Loucy (cell line): ENCODE measurements around the gene RBMXL3.

Experiments
- H2AFZ ChIP-seq: fragments of 200-600 bp; sonication (generic); 2 replicates; pipeline ENCODE4 v1.6.0; 2016; ENCODE audit warnings: antibody characterized with exemption, mild to moderate bottlenecking, low read length, moderate library complexity
- H3F3A ChIP-seq: fragments of 200-600 bp; 2 replicates; pipeline ENCODE4 v1.6.0; 2016; ENCODE audit warnings: antibody characterized with exemption, low read depth, mild to moderate bottlenecking
- H3K27me3 ChIP-seq: fragments of 200-600 bp; sonication (generic); 2 replicates; pipeline ENCODE4 v1.6.1; 2014; ENCODE audit warnings: low read length, mild to moderate bottlenecking; ENCODE audit not compliant: insufficient read depth, poor library complexity, severe bottlenecking
- H3K36me3 ChIP-seq: fragments of 200-600 bp; sonication (generic); 2 replicates; pipeline ENCODE4 v1.6.1; 2016; ENCODE audit warnings: low read length; ENCODE audit not compliant: insufficient read depth
- H3K4me1 ChIP-seq: fragments of 200-600 bp; sonication (generic); 2 replicates; pipeline ENCODE4 v1.5.1; 2014; ENCODE audit warnings: low read length, mild to moderate bottlenecking; ENCODE audit not compliant: insufficient read depth, poor library complexity, severe bottlenecking
- H3K4me2 ChIP-seq: fragments of 200-600 bp; sonication (generic); 2 replicates; pipeline ENCODE4 v1.6.0; 2014; ENCODE audit warnings: antibody characterized with exemption, low read length, low read depth, mild to moderate bottlenecking; ENCODE audit not compliant: poor library complexity, severe bottlenecking
- H3K4me3 ChIP-seq: fragments of 200-600 bp; sonication (generic); 2 replicates; pipeline ENCODE4 v1.5.1; 2014; ENCODE audit warnings: low read length, mild to moderate bottlenecking, mixed read lengths; ENCODE audit not compliant: poor library complexity, severe bottlenecking
- H3K79me2 ChIP-seq: fragments of 200-600 bp; sonication (generic); 2 replicates; pipeline ENCODE4 v1.6.1; 2014; ENCODE audit warnings: low read length; ENCODE audit not compliant: insufficient read depth
- H3K9ac ChIP-seq: fragments of 200-600 bp; sonication (generic); 2 replicates; pipeline ENCODE4 v1.6.0; 2014; ENCODE audit warnings: mild to moderate bottlenecking, low read depth, low read length, moderate library complexity; ENCODE audit not compliant: poor library complexity, severe bottlenecking
- H3K9me2 ChIP-seq: fragments of 200-600 bp; sonication (generic); replicated peaks from 2 replicates; pipeline ENCODE4 v1.6.1; 2016; ENCODE audit warnings: low read depth, low read length, mixed read lengths
- H3K9me3 ChIP-seq: fragments of 200-600 bp; sonication (generic); 2 replicates; pipeline ENCODE4 v1.6.1; 2014; ENCODE audit warnings: mild to moderate bottlenecking, antibody characterized with exemption, low read length, low read depth; ENCODE audit not compliant: insufficient read depth
- H4K20me1 ChIP-seq: fragments of 200-600 bp; sonication (generic); 2 replicates; pipeline ENCODE4 v1.6.0; 2014; ENCODE audit warnings: antibody characterized with exemption, low read length, mild to moderate bottlenecking; ENCODE audit not compliant: insufficient read depth, poor library complexity, severe bottlenecking
- CTCF ChIP-seq: fragments of 200-600 bp; sonication (generic); conservative IDR thresholded peaks from 2 replicates; pipeline ENCODE4 v1.5.1; 2014; ENCODE audit warnings: mild to moderate bottlenecking, antibody characterized with exemption, low read length
- EZH2phosphoT487 ChIP-seq: fragments of 200-600 bp; IDR thresholded peaks from 2 replicates; pipeline ENCODE4 v1.6.1; 2018; ENCODE audit warnings: antibody characterized with exemption, mild to moderate bottlenecking, moderate library complexity, borderline replicate concordance

RBMXL3 gene

DNA sequence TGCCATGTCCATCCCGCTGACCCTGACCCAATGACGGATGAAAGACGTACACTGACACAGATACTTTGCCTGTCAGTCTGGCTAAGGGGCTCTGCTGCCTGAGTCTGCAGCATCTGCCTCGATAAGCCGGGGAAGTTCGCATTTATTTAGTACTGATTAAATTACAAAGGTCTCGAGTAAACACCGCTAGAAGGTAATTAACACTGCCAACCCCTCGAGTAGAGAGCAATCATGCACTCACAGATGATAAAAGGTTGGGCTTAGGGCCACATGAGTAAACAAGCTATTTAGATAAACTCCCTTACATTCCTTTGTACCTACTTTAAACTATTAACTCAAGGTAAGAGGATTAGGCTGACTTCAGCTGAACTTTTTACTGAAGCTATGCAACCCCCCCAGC, 16.0 kb upstream of the RBMXL3 start:
- Histone ChIP-seq H3K4me1 (no peaks in the 10 kb centered on the region), H3K4me2 (no peak overlapping the region), H3F3A (no peaks in the 10 kb centered on the region), H2AFZ (no peak overlapping the region), H3K27me3 (no peaks in the 10 kb centered on the region), H3K79me2 (no peaks in the 10 kb centered on the region), H3K9me2 (no peaks in the 10 kb centered on the region), H3K36me3 (no peaks in the 10 kb centered on the region), H4K20me1 (no peaks in the 10 kb centered on the region), H3K4me3 (no peak overlapping the region), H3K9me3 (no peaks in the 10 kb centered on the region), H3K9ac (no peak overlapping the region)
- no peak for TF ChIP-seq EZH2phosphoT487
- no peak for TF ChIP-seq CTCF

DNA sequence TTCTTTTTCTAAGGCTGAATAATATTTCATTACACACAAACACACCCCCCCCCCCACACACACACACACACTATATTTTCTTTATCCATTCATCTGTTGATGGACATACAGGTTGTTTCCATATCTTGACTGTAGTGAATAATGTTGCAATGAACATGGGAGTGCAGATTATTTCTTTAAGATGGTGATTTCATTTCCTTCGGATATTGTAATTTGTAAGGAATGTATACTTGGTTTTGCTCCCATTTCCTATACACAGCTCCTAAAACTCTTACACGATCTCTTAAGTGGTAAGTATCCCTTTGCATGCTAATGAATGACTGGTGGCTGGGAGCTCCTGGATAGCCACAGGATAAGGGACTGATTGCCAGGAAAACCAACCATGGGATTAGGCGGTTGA, 14.7 kb upstream of the RBMXL3 start:
- H3F3A ChIP-seq = no peaks in the 10 kb centered on the region
- H3K4me1 ChIP-seq = no peaks in the 10 kb centered on the region
- TF ChIP-seq EZH2phosphoT487 = no peak
- TF ChIP-seq CTCF = no peak
- no peaks in the 10 kb centered on the region for H3K27me3 ChIP-seq
- H2AFZ ChIP-seq = no peak overlapping the region
- no peaks in the 10 kb centered on the region for H3K36me3 ChIP-seq
- no peaks in the 10 kb centered on the region for H3K79me2 ChIP-seq
- no peaks in the 10 kb centered on the region for H4K20me1 ChIP-seq
- H3K9ac ChIP-seq = no peak overlapping the region
- H3K9me3 ChIP-seq = no peaks in the 10 kb centered on the region
- H3K4me3 ChIP-seq = no peak overlapping the region
- no peak overlapping the region for H3K4me2 ChIP-seq
- no peaks in the 10 kb centered on the region for H3K9me2 ChIP-seq

GRCh38 chrX:115177932-115178331, 11.3 kb upstream of the RBMXL3 start:
- H4K20me1 ChIP-seq = no peaks in the 10 kb centered on the region
- no peak overlapping the region for H2AFZ ChIP-seq
- no peaks in the 10 kb centered on the region for H3K9me2 ChIP-seq
- H3K9me3 ChIP-seq = no peaks in the 10 kb centered on the region
- no peaks in the 10 kb centered on the region for H3K79me2 ChIP-seq
- no peaks in the 10 kb centered on the region for H3K4me1 ChIP-seq
- H3F3A ChIP-seq = no peaks in the 10 kb centered on the region
- TF ChIP-seq CTCF (no peak), EZH2phosphoT487 (no peak)
- no peak overlapping the region for H3K9ac ChIP-seq
- H3K36me3 ChIP-seq = no peaks in the 10 kb centered on the region
- no peaks in the 10 kb centered on the region for H3K27me3 ChIP-seq
- no peak overlapping the region for H3K4me2 ChIP-seq
- H3K4me3 ChIP-seq = no peak overlapping the region
